SK-N-SH (cell line): ENCODE data around the gene RNF217. TPM values are rescaled to one million over a fixed set of nuclear protein-coding genes. Genes with fewer than 3 reads are reported as not detected.

Experiments used
- CTCF ChIA-PET: fragments of 300-600, 350-600 bp; formaldehyde crosslinking; extraction: SDS; loops from one replicate; lab custom pipeline; 2021; lab: Yijun Ruan, JAX
- POLR2A ChIA-PET: fragments of 350-600 bp; sonication (Branson Sonifier 250); formaldehyde crosslinking; extraction: SDS; loops from one replicate; lab custom pipeline; 2020; ENCODE audit warnings: antibody characterized with exemption, inconsistent platforms; lab: Yijun Ruan, JAX
- DNase-seq: peaks from one replicate; pipeline ENCODE4 v3.0.0; 2012
- H2AFZ ChIP-seq: fragments of 200-600 bp; sonication (generic); 2 replicates; pipeline ENCODE4 v1.8.1; 2016; ENCODE audit warnings: antibody characterized with exemption, mild to moderate bottlenecking, low read depth
- H3F3A ChIP-seq: fragments of 200-600 bp; sonication (generic); replicated peaks from 2 replicates; pipeline ENCODE3; 2016; ENCODE audit warnings: antibody characterized with exemption, mild to moderate bottlenecking; ENCODE audit not compliant: insufficient read depth
- H3K27ac ChIP-seq, 2 experiments: fragments of 200-500 bp in 1 of 2; fragments of 200-600 bp in 1 of 2; sonication (Bioruptor generic) in 1 of 2; sonication (generic), shearing (Covaris generic) in 1 of 2; 2 replicates each; pipeline versions ENCODE4 v1.5.1 to v1.6.1; 2014 to 2016; ENCODE audit warnings: low read depth in 2 of 2, inconsistent platforms in 1 of 2, low read length in 1 of 2, mild to moderate bottlenecking in 1 of 2, mixed read lengths in 1 of 2
- H3K27me3 ChIP-seq: fragments of 200-600 bp; sonication (generic), shearing (Covaris generic); 2 replicates; pipeline ENCODE4 v1.6.1; 2016; ENCODE audit warnings: mixed run types; ENCODE audit not compliant: insufficient read depth
- H3K36me3 ChIP-seq, 2 experiments: fragments of 200-500 bp in 1 of 2; fragments of 200-600 bp in 1 of 2; sonication (Bioruptor generic) in 1 of 2; sonication (generic) in 1 of 2; replicated peaks in 1 of 2; 2 replicates each; pipeline versions ENCODE3 to v1.5.1; 2014 to 2016; ENCODE audit warnings: low read length in 1 of 2, mild to moderate bottlenecking in 1 of 2; ENCODE audit not compliant: insufficient read depth in 2 of 2, control insufficient read depth in 1 of 2
- H3K4me1 ChIP-seq, 2 experiments: fragments of 200-500 bp in 1 of 2; fragments of 200-600 bp in 1 of 2; sonication (Bioruptor generic) in 1 of 2; sonication (generic), shearing (Covaris generic) in 1 of 2; 2 replicates each; pipeline versions ENCODE4 v1.5.1 to v1.6.1; 2014 to 2016; ENCODE audit warnings: low read depth in 1 of 2, low read length in 1 of 2, mixed run types in 1 of 2; ENCODE audit not compliant: insufficient read depth in 2 of 2, control insufficient read depth in 1 of 2
- H3K4me2 ChIP-seq: fragments of 200-600 bp; sonication (generic), shearing (Covaris generic); 2 replicates; pipeline ENCODE4 v1.6.1; 2017; ENCODE audit warnings: mixed run types
- H3K4me3 ChIP-seq, 2 experiments: fragments of 200-500 bp in 1 of 2; fragments of 200-600 bp in 1 of 2; sonication (Bioruptor generic) in 1 of 2; sonication (generic), shearing (Covaris generic) in 1 of 2; 2 replicates each; pipeline versions ENCODE4 v1.5.1 to v1.8.1; 2014 to 2016; ENCODE audit warnings: low read depth in 2 of 2, inconsistent platforms in 1 of 2, low read length in 1 of 2, mild to moderate bottlenecking in 1 of 2, mixed read lengths in 1 of 2, moderate library complexity in 1 of 2
- H3K79me2 ChIP-seq: fragments of 200-600 bp; sonication (generic); 2 replicates; pipeline ENCODE4 v1.8.1; 2017; ENCODE audit warnings: mild to moderate bottlenecking; ENCODE audit not compliant: insufficient read depth
- H3K9ac ChIP-seq: fragments of 200-600 bp; sonication (generic); 2 replicates; pipeline ENCODE4 v1.6.1; 2017; ENCODE audit warnings: mixed run types
- H3K9me2 ChIP-seq: fragments of 200-600 bp; sonication (generic); 2 replicates; pipeline ENCODE4 v1.6.1; 2017; ENCODE audit warnings: mixed run types
- H3K9me3 ChIP-seq: fragments of 200-600 bp; sonication (generic); 2 replicates; pipeline ENCODE4 v1.6.1; 2017; ENCODE audit warnings: mixed run types, mild to moderate bottlenecking, moderate library complexity
- H4K20me1 ChIP-seq: fragments of 200-600 bp; sonication (generic); 2 replicates; pipeline ENCODE4 v1.6.1; 2017; ENCODE audit warnings: mild to moderate bottlenecking, mixed run types; ENCODE audit not compliant: insufficient read depth
- EP300 ChIP-seq, 2 experiments: IDR thresholded peaks; 2 replicates each; pipeline versions ENCODE4 v1.4.0 to v1.6.1; 2012; ENCODE audit warnings: borderline replicate concordance in 1 of 2, low read depth in 1 of 2, low read length in 1 of 2
- FOSL2 ChIP-seq: IDR thresholded peaks from 2 replicates; pipeline ENCODE4 v1.4.0; 2012; ENCODE audit warnings: low read depth, mild to moderate bottlenecking, moderate library complexity, borderline replicate concordance
- FOXM1 ChIP-seq: IDR thresholded peaks from 2 replicates; pipeline ENCODE4 v1.4.0; 2012; ENCODE audit warnings: low read depth, mild to moderate bottlenecking
- GABPA ChIP-seq: IDR thresholded peaks from 2 replicates; pipeline ENCODE4 v1.4.0; 2012; ENCODE audit warnings: low read depth, mild to moderate bottlenecking
- MEF2A ChIP-seq: IDR thresholded peaks from 2 replicates; pipeline ENCODE4 v1.4.0; 2012; ENCODE audit warnings: low read depth, borderline replicate concordance
- NFIC ChIP-seq: IDR thresholded peaks from 2 replicates; pipeline ENCODE4 v1.4.0; 2012; ENCODE audit warnings: borderline replicate concordance
- NRF1 ChIP-seq: IDR thresholded peaks from 2 replicates; pipeline ENCODE4 v1.6.1; 2012; ENCODE audit warnings: low read depth, mild to moderate bottlenecking, low read length
- RAD21 ChIP-seq: IDR thresholded peaks from 2 replicates; pipeline ENCODE4 v1.6.1; 2012; ENCODE audit warnings: mild to moderate bottlenecking, low read length
- RCOR1 ChIP-seq: fragments of 150-350 bp; IDR thresholded peaks from 2 replicates; pipeline ENCODE4 v1.6.1; 2017; ENCODE audit warnings: antibody characterized with exemption, low read length
- RFX5 ChIP-seq: IDR thresholded peaks from 2 replicates; pipeline ENCODE4 v1.6.1; 2012; ENCODE audit warnings: mild to moderate bottlenecking, improper control_type of control experiment, low read length
- RXRA ChIP-seq: IDR thresholded peaks from 2 replicates; pipeline ENCODE4 v1.4.0; 2012; ENCODE audit warnings: low read depth, mild to moderate bottlenecking, borderline replicate concordance
- SIN3A ChIP-seq: IDR thresholded peaks from 2 replicates; pipeline ENCODE4 v1.6.1; 2012; ENCODE audit warnings: low read depth, mild to moderate bottlenecking, low read length, moderate library complexity, borderline replicate concordance
- SMC3 ChIP-seq: IDR thresholded peaks from 2 replicates; pipeline ENCODE4 v1.6.1; 2012; ENCODE audit warnings: low read depth, low read length, improper control_type of control experiment
- USF1 ChIP-seq: IDR thresholded peaks from 2 replicates; pipeline ENCODE4 v1.4.0; 2012; ENCODE audit warnings: low read depth, borderline replicate concordance
- USF2 ChIP-seq: fragments of 150-350 bp; IDR thresholded peaks from 2 replicates; pipeline ENCODE4 v1.6.1; 2017; ENCODE audit warnings: antibody characterized with exemption, low read length, low read depth, borderline replicate concordance
- YY1 ChIP-seq: IDR thresholded peaks from 2 replicates; pipeline ENCODE4 v1.4.0; 2012; ENCODE audit warnings: low read depth, mild to moderate bottlenecking
- WGBS: methylation state at CpG from one replicate; pipeline ENCODE4 v1.1.6; 2017; ENCODE audit warnings: low lambda C conversion rate; 5-methylcytosine and 5-hydroxymethylcytosine counted together
- polyA plus RNA-seq, 3 experiments: library from polyadenylated mRNA; depleted of rRNA; stranded (reverse); fragments of >200 nt; gene quantifications; 2 replicates each; pipeline ENCODE4 v1.2.3, GENCODE V29; 2012
- TF ChIP-seq, protein P1 (sequence below): IDR thresholded peaks from 2 replicates; pipeline ENCODE4 v1.4.0; 2012; ENCODE audit warnings: low read depth
- TF ChIP-seq, protein P2 (sequence below): IDR thresholded peaks from 2 replicates; pipeline ENCODE4 v1.4.0; 2012; ENCODE audit warnings: low read depth, borderline replicate concordance

Gene RNF217
- polyA plus RNA-seq, 1 of the 3 experiments (the other 2 are of a cell fraction), result 0.28 TPM

GRCh38 chr6:125132058-125132457, 169.8 kb downstream of the RNF217 start:
- no peaks in the 10 kb centered on the region for H4K20me1 ChIP-seq
- no peak overlapping the region for H3K9ac ChIP-seq
- H3K27ac ChIP-seq, result no peak overlapping the region
- peaks cover 15% of the 10 kb centered on the region; the same call in 1 of the 2 replicates for H3K27me3 ChIP-seq
- H2AFZ ChIP-seq, result no peak overlapping the region
- H3K79me2 ChIP-seq, result no peaks in the 10 kb centered on the region
- no peak for DNase-seq
- WGBS, result 4% methylated on average over 1 of the region's 1 CpG
- CTCF ChIA-PET, result interaction anchor here (1.1 kb wide), 1 partner anchor 18 kb away, joined by 5 read pairs; no protein-coding TSS in a partner anchor
- no peak for TF ChIP-seq RCOR1
- no peak for TF ChIP-seq FOSL2
- no peak for TF ChIP-seq NFIC
- no peak for TF ChIP-seq GABPA
- TF ChIP-seq USF2, result no peak
- TF ChIP-seq, protein P1, sequence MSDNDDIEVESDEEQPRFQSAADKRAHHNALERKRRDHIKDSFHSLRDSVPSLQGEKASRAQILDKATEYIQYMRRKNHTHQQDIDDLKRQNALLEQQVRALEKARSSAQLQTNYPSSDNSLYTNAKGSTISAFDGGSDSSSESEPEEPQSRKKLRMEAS, result no peak
- TF ChIP-seq RFX5, result no peak
- no peak for TF ChIP-seq MEF2A
- TF ChIP-seq, all 33 proteins: peak for 0
- H3K4me1 ChIP-seq, result no peaks in the 10 kb centered on the region
- H3K4me3 ChIP-seq, result no peak overlapping the region
- no peak overlapping the region for H3K4me2 ChIP-seq
- H3K9me2 ChIP-seq, result no peaks in the 10 kb centered on the region
- no peaks in the 10 kb centered on the region for H3F3A ChIP-seq
- POLR2A ChIA-PET, result no interaction called here
- H3K36me3 ChIP-seq, result no peaks in the 10 kb centered on the region
- H3K9me3 ChIP-seq, result no peaks in the 10 kb centered on the region

- POLR2A ChIA-PET, result no interaction called here
- Histone ChIP-seq H3K36me3 (no peaks in the 10 kb centered on the region), H3K27ac (no peak overlapping the region), H3K4me1 (no peaks in the 10 kb centered on the region), H3K9me3 (no peaks in the 10 kb centered on the region), H3K9ac (no peak overlapping the region), H3K4me3 (no peak overlapping the region), H3K4me2 (no peak overlapping the region), H3F3A (no peaks in the 10 kb centered on the region), H2AFZ (no peak overlapping the region), H4K20me1 (no peaks in the 10 kb centered on the region), H3K9me2 (no peaks in the 10 kb centered on the region), H3K27me3 (peaks cover 10% of the 10 kb centered on the region; the same call in 1 of the 2 replicates), H3K79me2 (no peaks in the 10 kb centered on the region)
- DNase-seq, result no peak
- TF ChIP-seq YY1 (no peak), RFX5 (no peak), SIN3A (no peak), RXRA (no peak), RCOR1 (no peak), USF1 (no peak), NRF1 (no peak), GABPA (no peak), FOXM1 (no peak), SMC3 (no peak), EP300 (IDR thresholded peaks at IDR 0.05; ENCODE audit: borderline replicate concordance in 1 of 2, low read depth in 1 of 2, low read length in 1 of 2) (no peak), RAD21 (no peak)
- TF ChIP-seq, protein P2, sequence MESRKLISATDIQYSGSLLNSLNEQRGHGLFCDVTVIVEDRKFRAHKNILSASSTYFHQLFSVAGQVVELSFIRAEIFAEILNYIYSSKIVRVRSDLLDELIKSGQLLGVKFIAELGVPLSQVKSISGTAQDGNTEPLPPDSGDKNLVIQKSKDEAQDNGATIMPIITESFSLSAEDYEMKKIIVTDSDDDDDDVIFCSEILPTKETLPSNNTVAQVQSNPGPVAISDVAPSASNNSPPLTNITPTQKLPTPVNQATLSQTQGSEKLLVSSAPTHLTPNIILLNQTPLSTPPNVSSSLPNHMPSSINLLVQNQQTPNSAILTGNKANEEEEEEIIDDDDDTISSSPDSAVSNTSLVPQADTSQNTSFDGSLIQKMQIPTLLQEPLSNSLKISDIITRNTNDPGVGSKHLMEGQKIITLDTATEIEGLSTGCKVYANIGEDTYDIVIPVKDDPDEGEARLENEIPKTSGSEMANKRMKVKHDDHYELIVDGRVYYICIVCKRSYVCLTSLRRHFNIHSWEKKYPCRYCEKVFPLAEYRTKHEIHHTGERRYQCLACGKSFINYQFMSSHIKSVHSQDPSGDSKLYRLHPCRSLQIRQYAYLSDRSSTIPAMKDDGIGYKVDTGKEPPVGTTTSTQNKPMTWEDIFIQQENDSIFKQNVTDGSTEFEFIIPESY, result no peak
- WGBS, result 1% methylated on average over 3 of the region's 3 CpGs
- CTCF ChIA-PET, result no interaction called here
Observed at GRCh38 chr6:125136378-125136777, 174.1 kb downstream of the RNF217 start.
